A549 treated with Hydrocortisone at 1 μM for 4 hours (cell line): Measurements from ENCODE around the gene MYL3. TPM values are rescaled to one million over a fixed set of nuclear protein-coding genes. Genes with fewer than 3 reads are reported as not detected.

Experiments used
- total RNA-seq: library from RNA; stranded (reverse); fragments of 200-300 nt; extraction: Qiagen RNA extraction; gene quantifications from 5 replicates; pipeline ENCODE4 v1.2.3, GENCODE V29; 2022

MYL3 gene
- 0.14 to 0.21 TPM (median 0.17 TPM) in 4 of 5 replicates, not detected in the other for total RNA-seq

DNA sequence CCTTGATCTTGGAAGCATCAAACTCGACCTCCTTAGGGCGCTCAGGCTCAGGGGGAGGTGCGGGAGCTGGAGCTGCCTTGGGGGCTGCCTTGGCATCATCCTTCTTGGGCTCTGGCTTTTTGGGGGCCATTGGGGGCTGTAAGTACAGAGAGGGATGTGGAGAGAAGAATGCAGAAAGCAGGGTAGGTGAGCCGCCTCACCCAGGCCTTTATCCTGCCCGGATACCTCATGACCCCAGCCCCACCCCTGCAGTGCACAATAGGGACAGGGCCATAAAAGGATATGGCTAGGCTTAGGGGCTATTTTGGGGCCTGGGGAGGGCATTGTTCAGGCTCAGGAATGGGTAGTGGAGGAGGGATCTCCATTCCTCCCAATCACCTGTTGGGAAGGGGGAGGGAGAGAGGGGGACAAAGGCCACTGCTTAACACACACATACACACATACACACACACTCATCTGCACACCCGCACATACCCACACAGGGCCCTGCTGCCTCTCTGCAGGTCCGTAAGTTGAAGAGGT is at the start of gene MYL3:
MYL3 (minus strand) TSS at position 184 of the 522 bp plus-strand sequence; CDS start at position 130, 54 bp downstream.

DNA sequence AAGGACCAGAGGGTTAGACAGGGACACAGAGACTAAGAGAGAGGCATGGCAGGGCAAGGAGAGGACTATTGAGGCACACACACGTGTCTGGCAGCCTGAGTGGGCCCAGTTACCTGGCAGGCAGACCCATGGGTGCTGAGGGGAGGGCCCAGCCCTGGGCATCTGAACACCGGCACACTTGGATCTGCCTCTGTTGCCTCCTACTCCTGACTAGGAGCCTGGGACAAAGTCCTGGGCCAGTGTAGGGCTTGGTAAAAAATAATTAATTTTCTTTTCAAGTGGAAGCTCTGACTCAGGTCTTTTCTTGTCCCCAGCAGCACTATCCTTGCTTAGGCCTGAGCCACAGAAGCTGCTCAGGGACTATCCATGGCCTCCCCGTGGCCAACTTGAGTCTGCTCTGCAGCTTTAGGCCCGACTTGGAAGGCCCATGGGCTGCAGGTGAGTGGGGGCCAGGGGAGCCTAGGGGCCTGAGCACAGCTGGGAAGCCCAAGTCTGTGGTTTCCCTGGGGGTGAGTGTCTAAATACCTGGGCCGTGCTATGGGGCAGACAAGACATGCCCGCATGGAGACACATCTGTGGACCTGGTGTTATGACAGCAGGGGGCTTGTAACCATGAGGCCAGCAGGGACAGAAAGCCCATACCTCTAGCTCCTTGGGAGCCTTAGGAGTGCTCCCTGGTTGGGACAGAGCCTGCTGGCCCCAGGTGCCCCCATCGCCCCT is 14.3 kb upstream of the MYL3 start, which contains the start of gene PTH1R:
PTH1R (plus strand) TSS at position 316 of the 720 bp plus-strand sequence. CDS start 5,839 bp downstream, outside the sequence.

Other genes with a start within 250 kb of the MYL3 start
- gene ALS2CL, start 169.8 kb downstream of the MYL3 start, total RNA-seq: 6.5 to 8.7 TPM (median 7.8 TPM) in 5 replicates
- 0.13 to 0.23 TPM (median 0.16 TPM) in 5 replicates for gene TMIE, start 162.1 kb downstream of the MYL3 start, total RNA-seq
- not detected in 5 replicates for gene PRSS50, start 145.6 kb downstream of the MYL3 start, total RNA-seq
- 0.85 to 1.3 TPM (median 1.2 TPM) in 5 replicates for gene PTH1R, start 14.3 kb upstream of the MYL3 start, total RNA-seq
- gene CCDC12, start 113.3 kb upstream of the MYL3 start, total RNA-seq: 57.3 to 101 TPM (median 60.3 TPM) in 5 replicates
- gene NBEAL2, start 116.2 kb upstream of the MYL3 start, total RNA-seq: 53.9 to 81.1 TPM (median 77.0 TPM) in 5 replicates